T follicular helper cell (primary cell): ENCODE data around the gene FFAR1.

Experiments
- DNase-seq: peaks from one replicate; pipeline ENCODE4 v3.0.0-alpha.2; 2020; ENCODE audit warnings: low read depth

Gene FFAR1

DNA sequence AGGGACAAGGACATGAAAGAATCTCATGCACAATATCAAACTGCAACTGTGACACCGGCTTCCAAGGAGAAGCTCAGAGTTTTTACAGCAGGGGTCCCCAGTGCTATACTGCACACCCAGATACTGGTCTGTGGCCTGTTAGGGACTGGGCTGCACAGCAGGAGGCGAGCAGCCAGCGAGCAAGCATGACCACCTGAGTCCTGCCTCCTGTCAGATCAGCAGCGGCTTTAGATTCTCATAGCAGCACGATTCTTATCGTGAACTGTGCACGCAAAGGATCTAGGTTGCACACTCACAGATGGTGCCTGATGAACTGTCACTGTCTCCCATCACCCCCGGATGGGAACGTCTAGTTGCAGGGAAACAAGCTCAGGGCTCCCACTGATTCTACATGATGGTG is 31.8 kb upstream of the FFAR1 start:
- DNase-seq = no peak

DNA sequence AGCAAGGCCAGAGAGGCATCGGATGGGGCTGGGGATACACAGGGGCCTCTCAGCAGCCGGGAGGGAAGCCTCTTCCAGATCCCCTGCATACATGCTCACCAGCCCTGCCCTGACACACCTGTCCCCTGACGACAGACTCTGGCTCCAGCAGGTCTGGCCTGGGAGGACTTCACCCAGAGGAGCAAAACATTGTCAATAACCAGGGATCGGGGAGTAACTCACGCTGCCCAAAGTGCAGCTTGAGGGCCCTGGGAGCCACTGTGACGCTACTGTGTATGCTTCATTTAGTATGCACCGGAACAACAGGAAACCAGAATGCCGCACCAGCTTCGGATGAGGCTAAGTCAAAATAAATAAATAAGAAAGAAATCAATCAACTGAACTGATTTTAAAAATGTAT is 31.1 kb upstream of the FFAR1 start:
- no peak for DNase-seq

DNA sequence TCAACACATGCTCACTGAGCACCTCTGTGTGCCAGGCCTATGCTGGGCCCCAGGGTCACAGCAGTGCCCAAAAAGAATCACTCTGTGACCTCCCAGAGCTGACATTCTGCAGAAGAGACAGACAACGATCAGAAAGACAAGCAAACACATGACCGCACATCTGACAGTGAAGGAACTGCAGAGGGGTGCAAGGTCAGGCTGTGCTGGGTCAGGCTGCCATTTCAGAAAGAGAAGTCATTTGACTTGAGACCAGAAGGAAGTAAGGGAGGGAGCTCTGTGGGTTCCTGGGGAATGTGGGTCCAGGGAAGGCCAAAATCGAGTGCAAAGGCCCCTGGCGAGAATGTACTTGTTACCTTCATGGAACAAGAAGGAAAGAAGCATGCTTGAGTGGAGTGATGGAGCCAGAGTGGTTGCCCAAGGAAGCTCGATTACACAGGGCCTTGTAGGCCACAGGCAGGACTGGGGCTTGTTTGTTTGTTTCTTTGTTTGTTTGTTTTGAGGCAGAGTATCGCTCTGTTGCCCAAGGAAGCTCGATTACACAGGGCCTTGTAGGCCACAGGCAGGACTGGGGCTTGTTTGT is 30.1 kb upstream of the FFAR1 start:
- DNase-seq = no peak

DNA sequence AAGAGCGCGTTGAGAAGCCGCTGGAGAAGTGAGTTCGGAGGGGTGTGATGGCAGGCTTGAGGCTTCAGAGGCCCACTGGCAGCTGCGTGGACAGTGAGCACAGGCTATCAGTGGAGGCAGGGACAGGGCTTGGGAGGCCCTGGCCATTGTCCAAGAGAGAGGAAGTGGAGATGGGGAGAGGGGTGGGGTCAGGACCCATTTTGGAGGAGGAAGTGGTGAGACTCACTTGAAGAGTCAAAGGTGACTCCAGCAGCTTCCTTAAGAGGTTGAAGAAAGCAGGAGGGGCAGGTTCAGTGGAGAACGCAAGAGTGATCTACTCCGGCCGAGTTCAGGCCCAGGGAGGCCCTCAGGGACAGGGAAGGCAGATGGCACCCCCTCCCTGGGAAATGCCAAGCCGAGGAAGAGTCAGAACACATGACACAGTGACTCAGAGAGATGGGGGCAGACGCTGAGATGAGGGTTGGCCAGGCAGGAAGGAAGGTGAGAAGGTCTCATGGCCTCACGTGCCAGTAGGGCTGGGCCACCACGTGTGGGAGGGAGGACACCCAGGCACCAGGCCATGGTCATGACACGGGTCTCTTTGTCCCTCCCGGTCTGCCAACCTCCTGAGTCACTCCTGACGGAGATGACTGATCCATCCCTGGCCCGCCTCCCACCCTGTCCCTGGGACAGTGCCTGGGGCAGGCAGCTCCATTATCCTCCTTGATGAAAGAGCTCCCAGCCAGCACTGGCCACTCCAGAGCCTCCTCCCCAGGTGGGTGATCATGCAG is 28.8 kb upstream of the FFAR1 start:
- DNase-seq = no peak

DNA sequence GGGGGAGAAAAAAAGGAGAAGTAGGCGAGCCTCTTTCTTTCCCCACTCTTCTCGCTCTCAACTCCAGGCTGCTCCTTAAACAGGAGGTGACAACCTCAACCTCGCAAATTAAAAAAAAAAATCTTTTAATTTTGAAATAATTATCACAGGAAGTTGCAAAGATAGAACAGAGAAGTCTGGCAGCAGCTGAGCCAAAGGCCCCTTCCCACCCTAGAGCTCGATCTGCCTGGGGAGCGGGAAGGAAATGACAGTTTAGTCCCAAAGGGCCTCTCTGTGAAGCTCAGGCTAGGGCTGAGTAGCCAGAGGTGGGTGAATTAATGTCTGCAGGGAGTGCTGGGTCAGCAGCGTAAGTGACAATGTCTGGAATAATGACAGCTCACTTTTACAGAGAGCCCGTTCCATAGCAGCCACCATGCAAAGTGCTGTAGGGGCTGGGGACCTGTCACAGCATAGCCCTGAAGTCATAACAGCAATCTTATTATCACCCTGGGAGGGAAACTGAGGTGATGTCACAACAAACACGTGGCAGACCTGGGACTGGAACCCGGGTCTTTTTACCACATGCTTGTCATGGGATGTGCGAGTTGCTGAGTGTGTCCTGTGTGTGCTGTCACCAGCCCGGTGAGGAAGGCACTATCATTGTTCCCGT is 27.5 kb upstream of the FFAR1 start:
- DNase-seq = no peak

DNA sequence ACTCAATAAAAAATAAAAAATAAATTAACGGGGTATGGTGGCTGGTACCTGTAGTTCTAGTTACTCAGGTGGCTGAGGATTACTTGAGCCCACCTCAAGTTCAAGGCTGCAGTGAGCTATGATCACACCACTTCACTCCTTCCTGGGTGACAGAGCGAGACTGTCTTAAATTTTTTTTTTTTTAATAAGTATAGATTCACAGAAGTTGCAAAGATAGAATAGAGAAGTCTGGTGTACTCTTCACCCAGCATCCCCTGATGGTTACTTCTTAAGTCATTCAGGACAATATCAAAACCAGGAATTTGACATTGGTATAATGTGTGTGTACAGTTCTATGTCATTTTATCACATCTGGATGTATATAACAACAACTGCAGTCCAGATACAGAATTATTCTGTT is 26.4 kb upstream of the FFAR1 start:
- no peak for DNase-seq

DNA sequence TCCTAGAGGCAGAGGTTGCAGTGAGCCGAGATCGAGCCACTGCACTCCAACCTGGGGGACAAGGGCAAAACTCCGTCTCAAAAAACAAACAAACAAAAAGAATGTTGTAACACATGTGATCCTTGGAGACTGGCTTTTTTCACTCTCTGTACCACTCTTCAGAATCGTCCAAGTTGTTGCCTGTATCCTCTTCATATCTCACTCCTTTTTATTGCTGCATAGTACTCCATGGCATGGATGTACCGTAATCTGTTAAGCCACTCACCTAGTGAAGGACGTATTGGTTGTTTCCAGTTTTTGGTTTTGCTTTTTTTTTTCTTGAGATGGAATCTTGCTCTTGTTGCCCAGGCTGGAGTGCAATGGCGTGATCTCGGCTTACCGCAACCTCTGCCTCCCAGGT is 25.7 kb upstream of the FFAR1 start:
- no peak for DNase-seq

DNA sequence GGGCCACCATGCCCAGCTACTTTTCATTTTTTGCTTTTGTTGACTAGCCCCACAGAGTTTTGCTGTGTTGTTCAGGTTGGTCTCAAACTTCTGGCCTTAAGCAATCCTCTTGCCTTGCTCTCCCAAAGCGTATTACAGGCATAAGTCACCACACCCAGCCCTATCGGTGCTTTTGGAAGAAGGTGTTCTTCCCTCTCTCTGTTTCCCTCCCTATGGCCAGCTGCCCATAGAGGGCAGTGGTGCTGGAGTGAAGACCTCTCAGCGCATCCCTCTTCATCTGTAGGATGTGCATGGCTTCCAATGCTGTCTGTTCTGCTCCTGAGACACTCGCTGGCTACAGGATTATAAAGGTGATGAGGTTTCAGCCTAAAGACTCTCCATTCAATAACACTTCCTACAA is 20.1 kb upstream of the FFAR1 start:
- no peak for DNase-seq

DNA sequence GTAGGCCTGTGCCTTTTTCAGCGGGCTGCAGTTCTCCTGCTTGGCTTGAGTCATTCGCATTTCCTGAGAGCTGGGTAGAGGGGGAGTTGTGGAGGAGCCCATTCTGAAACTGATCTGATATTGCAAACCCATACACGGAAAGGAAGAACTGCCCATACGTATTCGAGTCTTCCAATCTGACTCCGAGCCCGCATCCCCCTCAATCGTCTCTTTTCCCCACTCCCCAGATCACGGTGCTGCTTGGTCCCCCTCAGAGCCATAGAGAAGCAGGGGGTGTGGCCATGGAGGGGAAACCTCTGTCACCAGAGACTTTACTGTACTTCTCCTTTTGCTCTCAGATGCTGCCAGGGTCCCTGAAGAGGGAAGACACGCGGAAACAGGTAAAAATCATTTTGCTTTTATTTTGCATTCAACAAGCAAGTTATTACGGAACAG is 18.8 kb upstream of the FFAR1 start, which contains the start of gene CD22:
CD22 (plus strand) TSS at position 337 of the 435 bp plus-strand sequence. CDS start 2,854 bp downstream, outside the sequence.
- no peak for DNase-seq

DNA sequence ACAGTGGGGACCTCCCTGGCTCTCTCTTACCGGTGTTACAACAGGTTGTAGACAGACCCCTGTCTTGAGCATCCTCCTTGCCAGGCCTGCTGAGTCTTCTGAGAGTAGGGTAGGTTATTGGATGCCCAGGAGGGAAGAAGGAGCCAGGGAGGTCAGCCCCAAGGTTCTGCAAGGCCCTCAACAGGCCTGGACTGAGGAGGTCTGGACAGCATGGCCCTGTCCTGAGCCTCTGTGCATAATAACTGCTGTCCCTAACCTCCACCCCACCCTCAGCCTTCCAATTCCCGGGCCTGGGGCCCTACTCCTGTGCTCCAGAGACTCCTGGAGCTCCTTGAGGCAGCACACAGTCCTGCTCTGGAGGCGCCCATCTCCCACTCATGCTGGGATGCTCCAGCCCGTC is 18.4 kb upstream of the FFAR1 start:
- no peak for DNase-seq

DNA sequence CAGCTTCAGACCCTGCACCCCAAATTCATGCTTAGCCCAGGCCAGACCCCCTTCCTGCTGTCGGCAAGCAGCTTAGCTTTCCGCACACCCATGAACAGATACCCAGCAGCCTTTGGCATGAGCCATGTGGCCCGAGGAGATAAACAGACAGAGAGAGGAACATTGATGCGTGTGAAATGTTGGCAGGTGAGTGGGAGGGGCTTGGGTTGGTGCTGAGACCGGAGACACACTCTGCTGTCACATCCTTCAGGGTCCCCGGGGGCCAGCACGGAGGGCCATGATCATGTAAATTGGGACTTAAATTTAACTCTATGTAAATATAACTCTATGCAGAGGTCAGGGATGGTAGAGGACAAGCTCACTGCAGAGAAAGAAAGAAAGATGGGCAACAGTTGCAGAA is 17.2 kb upstream of the FFAR1 start:
- DNase-seq = no peak

DNA sequence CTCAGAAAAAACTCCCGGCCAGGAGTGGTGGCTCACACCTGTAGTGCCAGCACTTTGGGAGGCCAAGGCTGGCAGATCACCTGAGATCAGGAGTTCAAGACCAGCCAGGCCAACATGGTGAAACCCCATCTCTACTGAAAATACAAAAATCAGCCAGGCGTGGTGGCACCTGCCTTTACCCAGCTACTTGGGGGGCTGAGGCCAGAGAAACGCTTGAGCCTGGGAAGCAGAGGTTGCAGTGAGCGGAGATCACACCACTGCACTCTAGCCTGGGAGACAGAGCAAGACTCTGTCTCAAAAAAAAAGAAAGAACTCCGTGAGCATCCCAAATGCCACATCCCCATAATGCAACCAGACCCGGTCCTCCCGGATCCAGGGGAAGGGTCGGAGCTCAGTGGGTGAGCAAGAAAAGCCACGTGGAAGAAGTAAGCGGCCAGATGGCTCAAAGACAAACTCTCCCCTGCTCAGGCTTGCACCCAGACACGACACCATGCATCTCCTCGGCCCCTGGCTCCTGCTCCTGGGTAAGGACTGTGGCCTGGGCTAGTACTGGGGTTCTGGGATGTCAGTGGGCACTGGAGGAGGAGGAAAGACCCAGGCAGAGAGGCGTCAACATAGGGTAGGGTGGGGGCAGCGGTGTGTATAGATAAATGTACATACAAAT is 16.0 kb upstream of the FFAR1 start:
- DNase-seq = no peak

DNA sequence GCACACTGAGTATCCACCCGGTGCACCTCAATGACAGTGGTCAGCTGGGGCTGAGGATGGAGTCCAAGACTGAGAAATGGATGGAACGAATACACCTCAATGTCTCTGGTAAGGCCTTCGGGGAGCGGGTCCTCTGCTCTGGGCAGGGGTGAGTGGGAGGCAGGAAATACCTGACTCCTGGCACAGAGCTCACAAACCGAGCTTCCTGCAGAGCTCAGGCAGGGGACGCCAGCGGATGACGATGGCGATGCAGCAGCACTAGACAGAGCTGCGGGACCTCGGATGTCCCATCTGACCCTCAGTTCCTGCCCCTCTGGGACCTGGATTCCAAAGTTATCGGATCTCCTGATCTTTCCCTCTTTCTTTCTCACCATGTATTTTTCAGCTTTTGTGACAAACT is 14.9 kb upstream of the FFAR1 start:
- DNase-seq = no peak

DNA sequence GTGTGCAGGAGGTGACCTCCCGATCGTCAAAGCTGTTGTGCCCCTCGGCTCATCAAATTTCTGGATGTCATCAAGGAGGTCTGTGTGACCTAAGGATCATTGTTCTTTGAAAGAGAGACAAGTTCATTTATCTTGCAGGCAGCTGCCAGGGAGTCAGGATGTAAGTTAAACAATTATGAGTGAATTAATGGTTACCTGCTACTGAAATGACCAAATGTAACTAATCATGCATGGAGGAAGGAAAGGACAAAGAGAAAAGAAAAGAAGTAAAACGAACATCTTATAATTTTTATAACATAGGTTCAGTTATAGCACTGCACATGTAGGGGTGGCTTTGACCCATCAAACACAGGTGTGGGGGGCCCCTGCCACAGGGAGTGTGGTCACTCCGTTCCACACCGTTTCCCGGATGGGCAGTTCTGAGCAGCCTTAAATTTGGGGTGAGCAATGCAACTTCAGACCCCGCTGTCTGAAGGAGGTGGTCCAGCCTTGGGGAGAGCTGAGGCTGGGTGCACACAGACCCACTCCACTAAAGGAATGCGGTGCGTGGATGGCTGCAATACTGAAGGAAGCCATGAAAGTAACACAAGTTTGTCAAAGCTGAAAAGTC is 13.5 kb upstream of the FFAR1 start:
- no peak for DNase-seq

DNA sequence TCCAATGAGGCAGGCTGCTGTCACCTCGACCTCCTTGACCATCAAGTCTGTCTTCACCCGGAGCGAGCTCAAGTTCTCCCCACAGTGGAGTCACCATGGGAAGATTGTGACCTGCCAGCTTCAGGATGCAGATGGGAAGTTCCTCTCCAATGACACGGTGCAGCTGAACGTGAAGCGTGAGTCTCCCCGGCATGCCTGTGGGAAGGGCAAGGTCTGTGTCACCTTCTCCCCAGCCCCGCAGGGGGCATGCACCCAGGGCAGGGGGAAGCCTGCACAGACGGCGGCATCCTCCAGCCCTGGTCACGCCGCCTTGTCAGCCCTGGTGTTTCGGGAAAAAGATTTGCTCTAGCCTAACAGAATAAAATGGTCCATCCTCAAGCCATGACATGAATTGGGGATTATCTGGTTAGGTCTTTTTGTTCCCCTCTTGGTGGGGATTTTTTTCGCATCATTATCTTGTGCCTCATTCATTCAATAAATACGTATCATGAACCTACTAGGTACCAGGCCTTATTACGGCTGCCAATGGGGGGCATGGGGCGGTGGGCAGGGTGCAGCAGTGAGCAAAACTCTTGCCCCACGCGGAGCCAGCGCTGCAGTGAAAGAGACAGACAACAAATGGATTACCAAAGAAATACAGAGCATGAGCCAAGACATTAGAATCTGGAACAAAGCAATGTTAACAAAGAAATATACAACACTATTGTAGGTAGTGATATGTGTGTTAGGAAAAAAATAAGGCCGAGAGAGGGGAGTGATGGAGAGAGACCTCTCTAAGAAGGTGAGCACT is 11.3 kb upstream of the FFAR1 start:
- no peak for DNase-seq

DNA sequence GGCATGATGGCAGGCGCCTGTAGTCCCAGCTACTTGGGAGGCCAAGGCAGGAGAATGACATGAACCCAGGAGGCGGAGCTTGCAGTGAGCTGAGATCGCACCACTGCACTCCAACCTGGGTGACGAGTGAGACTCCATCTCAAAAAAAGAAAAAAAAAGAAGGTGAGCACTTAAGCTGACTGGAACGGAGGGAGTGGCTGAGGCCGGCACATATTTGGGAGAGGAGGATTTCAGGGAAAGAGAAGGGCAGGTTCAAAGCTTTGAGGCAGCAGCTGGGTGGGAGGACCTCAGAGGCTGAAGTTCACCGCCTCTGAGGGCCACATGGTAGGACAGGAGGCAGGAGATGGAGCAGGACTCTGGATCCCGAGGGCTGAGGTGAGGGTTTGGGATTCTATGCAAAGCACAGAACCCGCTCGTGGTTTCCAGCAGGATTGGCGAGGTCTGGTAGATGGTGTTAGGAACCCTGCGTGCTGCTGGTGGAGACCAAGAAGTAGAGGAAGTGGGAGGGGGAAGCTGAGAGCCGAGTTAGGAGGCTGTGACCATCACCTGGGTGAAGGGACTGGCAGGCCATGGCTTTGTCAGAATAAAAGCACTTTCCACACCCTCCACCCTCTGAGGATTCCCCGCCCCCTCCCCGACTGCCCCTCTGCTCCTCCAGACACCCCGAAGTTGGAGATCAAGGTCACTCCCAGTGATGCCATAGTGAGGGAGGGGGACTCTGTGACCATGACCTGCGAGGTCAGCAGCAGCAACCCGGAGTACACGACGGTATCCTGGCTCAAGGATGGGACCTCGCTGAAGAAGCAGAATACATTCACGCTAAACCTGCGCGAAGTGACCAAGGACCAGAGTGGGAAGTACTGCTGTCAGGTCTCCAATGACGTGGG is 10.4 kb upstream of the FFAR1 start:
- no peak for DNase-seq

DNA sequence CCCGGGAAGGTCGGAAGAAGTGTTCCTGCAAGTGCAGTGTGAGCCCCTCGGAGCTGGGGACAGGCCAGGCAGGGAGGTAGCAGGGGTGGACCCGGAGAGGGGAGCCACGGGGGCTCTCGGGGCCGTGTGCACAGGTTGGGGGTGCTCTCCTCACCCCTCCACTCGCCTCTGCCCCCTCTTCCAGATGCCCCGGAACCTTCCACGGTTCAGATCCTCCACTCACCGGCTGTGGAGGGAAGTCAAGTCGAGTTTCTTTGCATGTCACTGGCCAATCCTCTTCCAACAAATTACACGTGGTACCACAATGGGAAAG is 9.8 kb upstream of the FFAR1 start:
- DNase-seq = no peak

DNA sequence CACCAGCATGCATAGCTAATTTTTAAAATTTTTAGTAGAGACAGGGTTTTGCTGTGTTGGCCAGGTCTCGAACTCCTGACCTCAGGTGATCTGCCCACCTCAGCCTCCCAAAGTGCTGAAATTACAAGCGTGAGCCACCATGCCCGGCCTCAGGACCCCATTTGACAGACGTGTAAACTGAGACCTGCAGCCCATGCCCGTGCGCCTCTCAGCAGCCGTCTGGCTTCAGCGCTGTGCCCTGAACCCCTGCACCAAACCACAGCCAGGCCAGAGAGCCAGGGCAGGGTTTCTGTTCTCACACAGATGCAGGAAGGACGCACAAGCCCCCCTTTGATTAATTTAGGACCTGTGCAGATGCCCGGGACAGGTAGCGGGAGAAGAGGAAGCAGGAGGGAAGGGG is 7.3 kb upstream of the FFAR1 start:
- no peak for DNase-seq

DNA sequence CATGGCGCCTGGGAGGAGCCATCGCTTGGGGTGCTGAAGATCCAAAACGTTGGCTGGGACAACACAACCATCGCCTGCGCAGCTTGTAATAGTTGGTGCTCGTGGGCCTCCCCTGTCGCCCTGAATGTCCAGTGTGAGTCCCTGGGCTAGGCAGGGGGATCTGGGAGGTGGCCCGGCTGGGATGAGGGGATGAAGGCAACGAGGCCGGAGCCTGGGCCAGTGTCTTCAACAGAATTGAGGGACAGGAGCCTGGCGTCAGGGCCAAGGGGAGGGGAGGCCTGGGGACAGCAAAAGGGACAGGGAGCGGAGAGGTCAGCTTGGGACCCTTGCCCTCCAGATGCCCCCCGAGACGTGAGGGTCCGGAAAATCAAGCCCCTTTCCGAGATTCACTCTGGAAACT is 6.7 kb upstream of the FFAR1 start:
- no peak for DNase-seq

DNA sequence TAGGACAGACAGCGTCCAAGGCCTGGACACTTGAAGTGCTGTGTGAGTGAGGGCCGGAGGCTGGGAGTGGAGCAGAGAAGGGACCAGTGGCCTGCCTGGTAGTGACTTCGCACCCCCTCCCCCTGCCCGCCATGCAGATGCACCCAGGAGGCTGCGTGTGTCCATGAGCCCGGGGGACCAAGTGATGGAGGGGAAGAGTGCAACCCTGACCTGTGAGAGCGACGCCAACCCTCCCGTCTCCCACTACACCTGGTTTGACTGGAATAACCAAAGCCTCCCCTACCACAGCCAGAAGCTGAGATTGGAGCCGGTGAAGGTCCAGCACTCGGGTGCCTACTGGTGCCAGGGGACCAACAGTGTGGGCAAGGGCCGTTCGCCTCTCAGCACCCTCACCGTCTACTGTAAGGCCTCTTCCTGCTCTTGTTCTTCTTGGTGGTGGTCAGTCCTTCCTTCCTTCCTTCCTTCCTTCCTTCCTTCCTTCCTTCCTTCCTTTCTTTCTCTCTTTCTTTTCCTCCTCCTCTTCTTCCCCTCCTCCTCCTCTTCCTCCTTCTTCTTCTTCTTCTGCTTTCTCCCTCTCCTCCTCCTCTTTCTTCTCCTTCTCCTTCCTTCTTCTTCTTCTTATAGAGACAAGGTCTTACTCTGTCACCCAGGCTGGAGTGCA is 6.0 kb upstream of the FFAR1 start:
- DNase-seq = no peak
